ENCODE data around the gene COG7. TPM values are rescaled to one million over a fixed set of nuclear protein-coding genes. Genes with fewer than 3 reads are reported as not detected.
A peak's percentile ranks its signal among the peaks of the same experiment; 100 is the strongest.

Gene COG7
- total RNA-seq, 1 donor from 2014 or later = 7.1 TPM

DNA sequence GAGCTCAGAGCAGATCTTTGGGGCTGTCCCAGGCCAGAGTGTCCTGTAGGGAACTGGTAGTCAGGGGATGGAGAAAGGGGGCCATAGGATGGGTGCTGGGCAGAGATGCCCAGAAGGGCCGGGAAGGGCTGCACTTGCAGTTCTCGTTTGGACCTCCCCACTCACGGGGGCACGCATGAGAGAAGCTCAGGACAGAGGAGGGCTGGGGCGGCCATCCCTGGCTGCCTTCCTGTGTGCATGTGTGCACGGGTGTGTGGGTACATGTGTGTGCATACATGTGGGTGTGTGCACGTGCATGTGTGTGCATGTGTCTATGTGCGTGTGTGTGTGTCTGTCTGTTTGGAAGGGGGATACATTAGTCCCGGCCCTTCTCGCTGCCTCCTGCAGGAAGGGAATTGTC is 73.3 kb downstream of the COG7 start:
- Histone ChIP-seq H3K27me3 (ENCODE audit: control insufficient read depth, insufficient read depth, low read length) (no peaks in the 10 kb centered on the region), H3K36me3 (ENCODE audit: control insufficient read depth, insufficient read depth, low read length) (no peaks in the 10 kb centered on the region), H3K4me3 (ENCODE audit: low read depth, low read length) (no peak overlapping the region)
- TF ChIP-seq, protein P1, sequence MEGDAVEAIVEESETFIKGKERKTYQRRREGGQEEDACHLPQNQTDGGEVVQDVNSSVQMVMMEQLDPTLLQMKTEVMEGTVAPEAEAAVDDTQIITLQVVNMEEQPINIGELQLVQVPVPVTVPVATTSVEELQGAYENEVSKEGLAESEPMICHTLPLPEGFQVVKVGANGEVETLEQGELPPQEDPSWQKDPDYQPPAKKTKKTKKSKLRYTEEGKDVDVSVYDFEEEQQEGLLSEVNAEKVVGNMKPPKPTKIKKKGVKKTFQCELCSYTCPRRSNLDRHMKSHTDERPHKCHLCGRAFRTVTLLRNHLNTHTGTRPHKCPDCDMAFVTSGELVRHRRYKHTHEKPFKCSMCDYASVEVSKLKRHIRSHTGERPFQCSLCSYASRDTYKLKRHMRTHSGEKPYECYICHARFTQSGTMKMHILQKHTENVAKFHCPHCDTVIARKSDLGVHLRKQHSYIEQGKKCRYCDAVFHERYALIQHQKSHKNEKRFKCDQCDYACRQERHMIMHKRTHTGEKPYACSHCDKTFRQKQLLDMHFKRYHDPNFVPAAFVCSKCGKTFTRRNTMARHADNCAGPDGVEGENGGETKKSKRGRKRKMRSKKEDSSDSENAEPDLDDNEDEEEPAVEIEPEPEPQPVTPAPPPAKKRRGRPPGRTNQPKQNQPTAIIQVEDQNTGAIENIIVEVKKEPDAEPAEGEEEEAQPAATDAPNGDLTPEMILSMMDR (IDR thresholded peaks at IDR 0.05; ENCODE audit: insufficient read depth, low read length, severe bottlenecking) = no peak
- FAIRE-seq = no peak
- DNase-seq (ENCODE audit: low read depth) = no peak

DNA sequence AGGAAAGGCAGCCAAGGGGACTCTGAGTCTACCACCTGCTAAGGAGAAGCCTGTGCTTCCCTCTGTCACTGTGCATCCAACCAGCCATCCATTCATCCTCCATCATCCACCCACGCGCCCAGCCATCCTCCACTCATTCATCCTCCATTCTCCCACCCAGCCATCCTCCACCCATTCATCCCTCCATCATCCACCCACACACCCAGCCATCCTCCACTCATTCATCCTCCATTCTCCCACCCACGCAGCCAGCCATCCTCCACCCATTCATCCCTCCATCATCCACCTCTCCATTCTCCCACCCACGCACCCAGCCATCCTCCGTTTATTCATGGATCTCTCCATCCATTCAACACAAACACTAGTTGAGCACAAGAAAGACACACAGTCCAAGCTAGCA is 74.1 kb downstream of the COG7 start:
- FAIRE-seq (peak; percentile 64), DNase-seq (ENCODE audit: low read depth) (no peak)
- Histone ChIP-seq H3K4me3 (ENCODE audit: low read depth, low read length) (no peak overlapping the region), H3K27me3 (ENCODE audit: control insufficient read depth, insufficient read depth, low read length) (no peaks in the 10 kb centered on the region), H3K36me3 (ENCODE audit: control insufficient read depth, insufficient read depth, low read length) (no peaks in the 10 kb centered on the region)
- TF ChIP-seq, protein P1 (IDR thresholded peaks at IDR 0.05; ENCODE audit: insufficient read depth, low read length, severe bottlenecking) = no peak

DNA sequence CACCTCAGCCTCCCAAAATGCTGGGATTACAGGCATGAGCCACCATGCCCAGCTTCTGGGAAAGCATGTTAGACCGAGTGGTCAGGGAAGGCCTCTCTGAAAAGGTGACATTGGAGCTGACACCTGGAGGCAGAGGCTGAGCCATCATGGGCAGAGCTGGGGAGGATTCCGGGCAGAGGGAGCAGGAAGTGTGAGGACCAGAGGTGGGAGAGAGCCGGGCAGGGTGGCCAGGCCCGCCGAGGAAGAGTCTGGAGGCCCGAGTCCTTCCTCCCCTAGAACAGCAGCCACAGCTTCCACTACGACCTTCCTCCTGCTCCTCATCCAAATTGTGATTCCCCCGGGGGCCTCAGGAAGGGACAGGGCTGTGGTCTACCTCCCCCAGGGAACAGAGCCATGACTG is 74.7 kb downstream of the COG7 start:
- FAIRE-seq (no peak), DNase-seq (ENCODE audit: low read depth) (no peak)
- TF ChIP-seq, protein P1 (IDR thresholded peaks at IDR 0.05; ENCODE audit: insufficient read depth, low read length, severe bottlenecking) = no peak
- Histone ChIP-seq H3K4me3 (ENCODE audit: low read depth, low read length) (no peak overlapping the region), H3K27me3 (ENCODE audit: control insufficient read depth, insufficient read depth, low read length) (no peaks in the 10 kb centered on the region), H3K36me3 (ENCODE audit: control insufficient read depth, insufficient read depth, low read length) (no peaks in the 10 kb centered on the region)

DNA sequence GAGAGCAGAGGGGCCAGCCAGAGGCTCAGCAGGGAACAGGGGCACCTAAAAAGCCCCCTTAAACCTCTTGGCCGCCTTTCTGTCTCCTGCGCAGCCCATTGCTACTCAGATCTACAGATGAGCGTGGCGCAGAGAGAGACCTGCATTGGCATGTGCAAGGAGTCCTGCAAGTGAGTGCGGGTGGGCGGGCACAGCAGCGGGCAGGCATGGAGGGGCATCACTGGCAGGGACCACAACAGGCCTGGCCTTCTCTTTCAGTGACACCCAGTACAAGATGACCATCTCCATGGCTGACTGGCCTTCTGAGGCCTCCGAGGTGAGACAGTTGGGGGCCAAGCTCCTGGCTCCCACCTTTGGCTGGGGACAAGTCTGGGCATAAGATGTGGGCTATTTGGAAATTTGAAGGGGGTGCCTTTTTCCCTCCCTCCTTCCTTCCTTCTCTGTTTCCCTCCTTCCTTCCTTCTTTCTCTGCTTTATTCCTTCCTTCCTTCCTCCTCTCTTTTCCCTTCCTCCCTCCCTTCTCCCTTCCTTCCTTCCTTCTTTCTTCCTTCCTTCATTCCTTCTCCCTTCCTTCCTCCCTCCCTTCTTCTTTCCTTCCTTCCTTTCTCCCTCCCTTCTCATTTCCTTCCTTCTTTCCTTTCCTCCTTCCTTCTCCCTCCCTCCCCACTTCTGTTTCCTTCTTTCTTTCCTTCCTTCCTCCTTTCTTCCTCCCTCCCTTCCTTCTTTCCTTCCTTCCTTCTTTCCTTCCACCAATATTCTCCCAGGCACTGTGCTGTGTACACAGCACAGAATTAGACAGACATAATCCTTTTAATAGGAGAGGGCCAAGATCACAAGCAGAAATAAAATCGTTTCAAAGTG is 75.7 kb downstream of the COG7 start:
- no peak overlapping the region for H3K4me3 ChIP-seq (ENCODE audit: low read depth, low read length)
- no peak for FAIRE-seq
- TF ChIP-seq, protein P1 (IDR thresholded peaks at IDR 0.05; ENCODE audit: insufficient read depth, low read length, severe bottlenecking) = no peak
- H3K36me3 ChIP-seq (ENCODE audit: control insufficient read depth, insufficient read depth, low read length) = no peaks in the 10 kb centered on the region
- no peak for DNase-seq (ENCODE audit: low read depth)
- H3K27me3 ChIP-seq (ENCODE audit: control insufficient read depth, insufficient read depth, low read length) = no peaks in the 10 kb centered on the region

DNA sequence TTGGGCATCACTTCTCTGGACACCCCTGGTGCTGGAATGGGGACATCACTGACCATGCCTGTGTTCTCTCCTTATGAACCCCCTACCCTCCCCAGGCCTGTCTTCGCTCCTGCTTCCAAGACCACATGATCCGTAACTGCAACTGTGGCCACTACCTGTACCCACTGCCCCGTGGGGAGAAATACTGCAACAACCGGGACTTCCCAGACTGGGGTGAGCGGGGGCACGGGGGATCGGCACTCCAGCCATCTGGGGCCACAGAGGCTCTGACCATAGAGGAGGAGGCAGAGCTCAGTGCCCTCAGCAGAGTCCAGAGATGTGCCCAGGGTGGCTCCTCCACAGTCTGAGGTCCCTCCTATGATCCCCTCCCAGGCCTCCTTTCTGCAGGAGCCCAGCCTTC is 77.3 kb downstream of the COG7 start:
- H3K36me3 ChIP-seq (ENCODE audit: control insufficient read depth, insufficient read depth, low read length) = no peaks in the 10 kb centered on the region
- DNase-seq (ENCODE audit: low read depth) (no peak), FAIRE-seq (no peak)
- no peak overlapping the region for H3K4me3 ChIP-seq (ENCODE audit: low read depth, low read length)
- H3K27me3 ChIP-seq (ENCODE audit: control insufficient read depth, insufficient read depth, low read length) = no peaks in the 10 kb centered on the region
- TF ChIP-seq, protein P1 (IDR thresholded peaks at IDR 0.05; ENCODE audit: insufficient read depth, low read length, severe bottlenecking) = no peak

Measured in bronchial epithelial cell (primary cell).